ENCODE results near the gene EXOC3.

Gene EXOC3

GRCh38 chr5:404666-405241 is 38.2 kb upstream of the EXOC3 start:
- DNase-seq (ENCODE audit: low read depth in 1 of 2, low spot score in 1 of 2), result no peak
- Histone ChIP-seq H3K27me3 (ENCODE audit: insufficient read depth, poor library complexity, severe bottlenecking) (no peaks in the 10 kb centered on the region), H3K27ac (replicated peaks) (no peak overlapping the region), H3K4me3 (replicated peaks; ENCODE audit: insufficient read depth, low read length) (no peak overlapping the region)
- TF ChIP-seq POLR2AphosphoS5 (IDR thresholded peaks at IDR 0.05; ENCODE audit: low read depth) (no peak), CTCF (IDR thresholded peaks at IDR 0.05; ENCODE audit: insufficient read depth, low read length) (no peak), REST (IDR thresholded peaks at IDR 0.05; ENCODE audit: insufficient replicate concordance, low read depth) (no peak), SPI1 (IDR thresholded peaks at IDR 0.05; ENCODE audit: borderline replicate concordance, low read depth) (no peak), GABPA (IDR thresholded peaks at IDR 0.05; ENCODE audit: low read depth) (no peak)

GRCh38 chr5:405421-405820 is 37.6 kb upstream of the EXOC3 start:
- no peak overlapping the region for H3K4me3 ChIP-seq (replicated peaks; ENCODE audit: insufficient read depth, low read length)
- H3K27ac ChIP-seq (replicated peaks), result peak overlapping the region; percentile 20; the same call in 1 of the 2 replicates
- TF ChIP-seq GABPA (IDR thresholded peaks at IDR 0.05; ENCODE audit: low read depth) (no peak), SPI1 (IDR thresholded peaks at IDR 0.05; ENCODE audit: borderline replicate concordance, low read depth) (no peak), POLR2AphosphoS5 (IDR thresholded peaks at IDR 0.05; ENCODE audit: low read depth) (no peak), REST (IDR thresholded peaks at IDR 0.05; ENCODE audit: insufficient replicate concordance, low read depth) (no peak), CTCF (IDR thresholded peaks at IDR 0.05; ENCODE audit: insufficient read depth, low read length) (no peak)
- H3K27me3 ChIP-seq (ENCODE audit: insufficient read depth, poor library complexity, severe bottlenecking), result no peaks in the 10 kb centered on the region
- no peak for DNase-seq (ENCODE audit: low read depth in 1 of 2, low spot score in 1 of 2)

GRCh38 chr5:406041-406440 is 36.9 kb upstream of the EXOC3 start:
- Histone ChIP-seq H3K27me3 (ENCODE audit: insufficient read depth, poor library complexity, severe bottlenecking) (no peaks in the 10 kb centered on the region), H3K4me3 (replicated peaks; ENCODE audit: insufficient read depth, low read length) (no peak overlapping the region), H3K27ac (replicated peaks) (peak overlapping the region; percentile 20; the same call in 1 of the 2 replicates)
- DNase-seq (ENCODE audit: low read depth in 1 of 2, low spot score in 1 of 2), result no peak
- TF ChIP-seq GABPA (IDR thresholded peaks at IDR 0.05; ENCODE audit: low read depth) (no peak), POLR2AphosphoS5 (IDR thresholded peaks at IDR 0.05; ENCODE audit: low read depth) (no peak), CTCF (IDR thresholded peaks at IDR 0.05; ENCODE audit: insufficient read depth, low read length) (no peak), REST (IDR thresholded peaks at IDR 0.05; ENCODE audit: insufficient replicate concordance, low read depth) (no peak), SPI1 (IDR thresholded peaks at IDR 0.05; ENCODE audit: borderline replicate concordance, low read depth) (no peak)

All from HL-60 (cell line).